Left ventricle myocardium inferior (tissue), 1 donor: Measurements from ENCODE around the gene RAPGEF6. TPM values are rescaled to one million over a fixed set of nuclear protein-coding genes. Genes with fewer than 3 reads are reported as not detected.

Experiments used
- DNase-seq: peaks from one replicate; pipeline ENCODE4 v3.0.0-alpha.2; 2020
- H3K27ac ChIP-seq: fragments of 200-600 bp; replicated peaks from 2 replicates; pipeline ENCODE4 v1.8.0; 2021
- H3K27me3 ChIP-seq: fragments of 200-600 bp; 2 replicates; pipeline ENCODE4 v1.8.0; 2021; ENCODE audit warnings: low read depth
- H3K36me3 ChIP-seq: fragments of 200-600 bp; 2 replicates; pipeline ENCODE4 v1.8.0; 2021
- H3K4me1 ChIP-seq: fragments of 200-600 bp; 2 replicates; pipeline ENCODE4 v1.8.0; 2021
- H3K4me3 ChIP-seq: fragments of 200-600 bp; 2 replicates; pipeline ENCODE4 v1.8.0; 2021; ENCODE audit warnings: mild to moderate bottlenecking, moderate library complexity
- H3K9me3 ChIP-seq: fragments of 200-600 bp; replicated peaks from 2 replicates; pipeline ENCODE4 v1.8.0; 2021
- CTCF ChIP-seq: fragments of 200-600 bp; IDR thresholded peaks from 2 replicates; pipeline ENCODE4 v1.8.0; 2021; ENCODE audit warnings: antibody characterized with exemption, mild to moderate bottlenecking, borderline replicate concordance
- intact Hi-C: fragments of 100-400 bp; cut with micrococcal nuclease; formaldehyde crosslinking; loops from one replicate; pipeline ENCODE4 v1.11.0; 2022
- total RNA-seq: library from RNA; stranded (reverse); fragmentation: NEBNext Ultra II Directional; extraction: Animal tissue kit (Norgen Biotek cat#: 25700); gene quantifications from one replicate; pipeline ENCODE4 v1.2.1, GENCODE V29; 2021
- donor health status: DM: no; HTN: yes; CAD: no; lungs with severe emphysema.

Gene RAPGEF6
- total RNA-seq, 1 donor from 2014 or later, result 9.6 TPM

- peaks cover 62% of the 10 kb centered on the region for H3K4me1 ChIP-seq
Measured at GRCh38 chr5:131634238-131634637, 791 bp downstream of the RAPGEF6 start.

GRCh38 chr5:131633830-131634229 is 1.2 kb downstream of the RAPGEF6 start:
- H3K4me1 ChIP-seq, result peaks cover 62% of the 10 kb centered on the region
- intact Hi-C loops, result no loop called here
- DNase-seq, result no peak

More at GRCh38 chr5:131634238-131634637, 791 bp downstream of the RAPGEF6 start:
- Histone ChIP-seq H3K27me3 (no peaks in the 10 kb centered on the region), H3K36me3 (no peaks in the 10 kb centered on the region), H3K4me3 (peak overlapping the region; percentile 94), H3K9me3 (no peaks in the 10 kb centered on the region), H3K27ac (peak overlapping the region; percentile 99)
- intact Hi-C loops, result no loop called here
- no peak for DNase-seq
- no peak for TF ChIP-seq CTCF

GRCh38 chr5:131630963-131631350 is 4.1 kb downstream of the RAPGEF6 start:
- Histone ChIP-seq H3K27ac (no peak overlapping the region), H3K27me3 (no peaks in the 10 kb centered on the region), H3K36me3 (no peaks in the 10 kb centered on the region), H3K4me1 (peaks cover 65% of the 10 kb centered on the region), H3K9me3 (no peaks in the 10 kb centered on the region), H3K4me3 (no peak overlapping the region)
- intact Hi-C loops, result no loop called here
- TF ChIP-seq CTCF, result no peak
- no peak for DNase-seq

More at GRCh38 chr5:131633830-131634229, 1.2 kb downstream of the RAPGEF6 start:
- H3K9me3 ChIP-seq, result no peaks in the 10 kb centered on the region
- H3K27me3 ChIP-seq, result no peaks in the 10 kb centered on the region
- peak overlapping the region; percentile 94 for H3K4me3 ChIP-seq
- peak overlapping the region; percentile 99 for H3K27ac ChIP-seq
- no peak for TF ChIP-seq CTCF
- no peaks in the 10 kb centered on the region for H3K36me3 ChIP-seq

GRCh38 chr5:131630208-131630962 is 4.6 kb downstream of the RAPGEF6 start:
- DNase-seq, result no peak
- Histone ChIP-seq H3K4me3 (no peak overlapping the region), H3K27me3 (no peaks in the 10 kb centered on the region), H3K27ac (no peak overlapping the region), H3K4me1 (peaks cover 61% of the 10 kb centered on the region), H3K9me3 (no peaks in the 10 kb centered on the region), H3K36me3 (no peaks in the 10 kb centered on the region)
- intact Hi-C loops, result no loop called here
- no peak for TF ChIP-seq CTCF

- H3K27ac ChIP-seq, result no peak overlapping the region
- peaks cover 51% of the 10 kb centered on the region for H3K4me1 ChIP-seq
- DNase-seq, result no peak
- no peak for TF ChIP-seq CTCF
- no peaks in the 10 kb centered on the region for H3K27me3 ChIP-seq
- intact Hi-C loops, result no loop called here
- H3K9me3 ChIP-seq, result no peaks in the 10 kb centered on the region
- no peaks in the 10 kb centered on the region for H3K36me3 ChIP-seq
- no peak overlapping the region for H3K4me3 ChIP-seq
Measured at GRCh38 chr5:131628990-131629389, 6.0 kb downstream of the RAPGEF6 start.
